NCI-H446 treated with DMSO at 0.1 percent for 48 hours (cell line): ENCODE measurements around the gene GPR137B.

Experiments used
- DNase-seq: peaks from one replicate; lab custom pipeline; 2025; lab: John Stamatoyannopoulos, UW

GPR137B gene

GRCh38 chr1:236201786-236202185, 59.4 kb downstream of the GPR137B start:
- no peak for DNase-seq

GRCh38 chr1:236204039-236204438, 61.7 kb downstream of the GPR137B start:
- no peak for DNase-seq

- DNase-seq, result no peak
Observed at GRCh38 chr1:236204656-236205055, 62.3 kb downstream of the GPR137B start.

GRCh38 chr1:236206548-236206947, 64.2 kb downstream of the GPR137B start:
- DNase-seq, result no peak

- no peak for DNase-seq
Observed at GRCh38 chr1:236207121-236207520, 64.8 kb downstream of the GPR137B start.

- DNase-seq, result no peak
Observed at GRCh38 chr1:236207569-236207968, 65.2 kb downstream of the GPR137B start.

GRCh38 chr1:236209185-236209584, 66.8 kb downstream of the GPR137B start:
- no peak for DNase-seq

GRCh38 chr1:236209713-236210112, 67.4 kb downstream of the GPR137B start:
- no peak for DNase-seq

GRCh38 chr1:236211815-236212214, 69.5 kb downstream of the GPR137B start:
- DNase-seq, result no peak

- DNase-seq, result no peak
Observed at GRCh38 chr1:236213534-236213933, 71.2 kb downstream of the GPR137B start.

GRCh38 chr1:236214761-236215160, 72.4 kb downstream of the GPR137B start:
- no peak for DNase-seq

GRCh38 chr1:236220473-236220872, 78.1 kb downstream of the GPR137B start:
- no peak for DNase-seq

GRCh38 chr1:236222632-236223031, 80.3 kb downstream of the GPR137B start:
- DNase-seq, result no peak

- DNase-seq, result no peak
Observed at GRCh38 chr1:236228411-236228810, 86.1 kb downstream of the GPR137B start.

GRCh38 chr1:236235116-236235515, 92.8 kb downstream of the GPR137B start:
- DNase-seq, result no peak

GRCh38 chr1:236239092-236239585, 96.8 kb downstream of the GPR137B start:
- DNase-seq, result no peak

- DNase-seq, result no peak
Observed at GRCh38 chr1:236240675-236241074, 98.3 kb downstream of the GPR137B start.

- DNase-seq, result no peak
Observed at GRCh38 chr1:236242568-236242967, 100.2 kb downstream of the GPR137B start.

GRCh38 chr1:236247286-236247685, 104.9 kb downstream of the GPR137B start:
- no peak for DNase-seq

GRCh38 chr1:236251587-236251986, 109.2 kb downstream of the GPR137B start:
- DNase-seq, result no peak

GRCh38 chr1:236253119-236253518, 110.8 kb downstream of the GPR137B start:
- no peak for DNase-seq

- no peak for DNase-seq
Observed at GRCh38 chr1:236253918-236254637, 111.7 kb downstream of the GPR137B start.

- DNase-seq, result no peak
Observed at GRCh38 chr1:236257216-236257615, 114.9 kb downstream of the GPR137B start.

GRCh38 chr1:236258114-236258622, 115.8 kb downstream of the GPR137B start:
- no peak for DNase-seq
